ENCODE data around the gene FAU.

The FAU gene

DNA sequence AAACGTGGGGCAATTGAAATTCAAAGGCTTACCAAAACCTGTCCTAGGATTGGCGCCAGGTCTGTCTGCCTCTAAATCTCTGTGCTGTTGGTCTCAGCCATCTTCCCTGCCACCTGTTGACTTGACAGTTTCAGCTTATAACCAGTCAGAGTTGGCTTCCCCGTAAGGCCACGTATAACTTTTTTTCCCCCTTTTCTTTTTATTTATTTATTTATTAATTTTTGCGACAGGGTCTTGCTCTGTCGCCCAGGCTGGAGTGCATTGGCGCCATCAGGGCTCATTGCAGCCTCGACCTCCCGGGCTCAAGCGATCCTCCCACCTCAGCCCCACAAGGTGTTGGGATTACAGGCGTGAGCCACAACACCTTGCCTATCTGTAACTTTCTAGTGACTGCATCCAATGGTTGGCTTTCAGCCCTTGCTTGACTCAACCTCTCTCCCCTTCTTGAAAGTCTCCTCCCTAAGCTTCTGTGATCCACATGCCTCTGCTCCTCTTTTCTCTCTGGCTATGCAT is 13.8 kb upstream of the FAU start:
- DNase-seq: peak in 1 of 2 experiments; percentile 41

GRCh38 chr11:65134952-65135632 is 13.2 kb upstream of the FAU start:
- peak; percentile 99 for DNase-seq

DNA sequence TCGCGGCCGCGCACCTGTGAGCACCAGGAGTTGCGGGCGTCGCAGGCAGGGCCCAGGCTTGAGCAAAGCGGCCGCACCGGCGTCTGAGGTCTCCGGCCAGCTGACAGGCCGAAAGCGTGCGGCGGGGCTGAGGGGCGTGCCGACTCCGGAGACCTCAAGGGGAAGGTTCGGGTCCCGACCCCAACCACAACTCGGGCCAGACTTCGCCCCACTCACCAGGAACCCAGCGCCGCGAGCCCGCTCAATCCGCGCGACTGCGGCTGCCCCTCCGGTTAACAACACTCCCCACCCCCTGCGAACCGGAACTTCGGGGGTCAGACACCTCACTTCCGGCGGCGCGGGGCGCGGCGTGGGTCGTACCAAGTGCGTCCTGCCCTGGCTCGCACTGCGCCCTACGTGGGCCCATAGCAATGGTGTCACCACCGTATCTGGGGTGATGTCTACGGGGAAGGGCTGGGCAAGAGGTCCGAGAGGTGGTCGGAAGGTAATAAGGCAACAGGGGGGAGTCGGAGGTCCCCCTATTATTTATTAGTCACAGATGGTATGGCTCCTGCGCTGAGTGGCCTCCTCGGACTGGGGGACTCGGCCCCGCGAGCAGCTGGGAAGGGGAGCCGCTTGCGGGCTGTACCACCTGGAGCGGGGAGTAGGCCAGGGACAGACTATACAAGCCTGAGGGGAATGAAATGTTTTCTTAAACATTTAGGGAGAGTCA is 12.5 kb upstream of the FAU start, which contains the start of gene SYVN1:
Gene SYVN1 (minus strand): TSS at position 280 of the 712 bp plus-strand sequence. CDS start 918 bp downstream, outside the sequence.
- DNase-seq: peak; percentile 89 to 96

GRCh38 chr11:65133724-65134123 is 11.8 kb upstream of the FAU start:
- DNase-seq: no peak

GRCh38 chr11:65132988-65133700 is 11.2 kb upstream of the FAU start:
- DNase-seq: peak; percentile 64 to 88

DNA sequence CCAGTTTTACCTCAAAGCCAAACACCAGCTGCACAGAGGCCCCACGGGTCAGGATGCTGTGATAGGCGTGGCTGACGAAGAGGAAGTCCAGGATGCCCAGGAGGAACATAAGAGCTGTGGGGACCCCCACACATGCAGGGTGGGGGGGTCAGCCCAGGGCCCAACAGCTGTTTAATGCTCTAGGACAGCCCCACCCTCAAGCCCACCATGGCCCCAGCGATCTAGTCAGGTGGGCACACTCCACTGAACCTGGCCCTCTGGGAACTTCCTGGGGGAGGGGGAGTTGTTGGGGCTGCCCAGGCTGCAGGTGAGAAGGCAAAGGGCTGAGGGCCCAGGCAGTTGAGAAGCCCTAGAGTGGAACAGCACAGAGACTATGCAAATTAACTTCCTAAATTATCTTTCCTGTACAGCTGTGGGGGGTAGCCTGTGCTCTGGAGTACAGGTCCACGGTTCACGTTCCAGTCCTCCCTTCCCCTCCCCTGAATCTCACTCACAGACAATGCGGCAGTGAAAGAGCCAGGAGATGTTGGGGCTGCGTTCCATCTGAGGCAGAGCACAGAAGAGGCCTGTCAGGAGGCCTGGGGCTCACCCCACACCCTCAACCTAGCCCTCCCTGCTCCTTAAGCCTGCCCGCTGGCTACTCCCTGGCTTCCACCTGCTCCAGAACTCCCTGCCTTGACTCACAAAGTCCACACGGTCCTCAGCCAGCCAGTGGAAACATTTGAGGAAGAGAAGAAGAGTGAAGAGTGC is 10.5 kb upstream of the FAU start:
- DNase-seq: peak in 1 of 2 experiments; percentile 58

DNA sequence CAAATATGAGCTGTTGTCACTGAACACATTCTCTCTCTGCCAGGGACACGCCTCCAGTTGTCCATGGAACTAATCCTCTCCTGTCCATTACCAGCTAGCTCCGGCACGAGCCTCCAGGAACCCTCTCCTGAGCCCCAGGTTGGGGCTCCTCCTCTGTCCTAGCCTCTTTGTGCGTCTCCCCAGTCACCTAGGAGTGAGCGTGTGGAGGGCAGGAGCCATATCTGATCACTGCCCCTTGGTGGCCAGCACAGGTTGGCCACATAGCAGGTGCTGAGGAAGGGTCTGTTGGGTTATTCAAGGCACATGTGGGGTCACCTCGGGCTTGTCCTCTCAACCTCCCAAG is 9.9 kb upstream of the FAU start:
- DNase-seq: no peak

DNA sequence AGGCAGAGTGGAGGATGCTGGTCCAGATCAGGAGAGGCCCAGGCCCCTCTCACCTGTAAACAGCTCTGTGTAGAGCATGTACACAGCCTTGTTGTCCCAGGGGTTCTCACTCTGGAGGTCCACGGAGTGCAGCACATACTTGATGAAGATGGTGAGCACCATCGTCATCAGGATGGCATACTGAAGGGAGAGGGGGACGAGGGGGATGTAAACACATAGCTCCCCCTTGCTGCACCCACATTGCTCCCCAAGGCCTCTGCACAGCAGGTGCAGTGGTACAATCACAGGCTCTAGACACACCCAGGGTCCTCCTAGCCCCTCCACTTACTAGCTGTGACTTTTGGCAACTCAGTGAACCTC is 9.5 kb upstream of the FAU start:
- no peak for DNase-seq

GRCh38 chr11:65130631-65131416 is 8.9 kb upstream of the FAU start:
- no peak for DNase-seq

GRCh38 chr11:65129649-65130441 is 7.9 kb upstream of the FAU start:
- DNase-seq: no peak

DNA sequence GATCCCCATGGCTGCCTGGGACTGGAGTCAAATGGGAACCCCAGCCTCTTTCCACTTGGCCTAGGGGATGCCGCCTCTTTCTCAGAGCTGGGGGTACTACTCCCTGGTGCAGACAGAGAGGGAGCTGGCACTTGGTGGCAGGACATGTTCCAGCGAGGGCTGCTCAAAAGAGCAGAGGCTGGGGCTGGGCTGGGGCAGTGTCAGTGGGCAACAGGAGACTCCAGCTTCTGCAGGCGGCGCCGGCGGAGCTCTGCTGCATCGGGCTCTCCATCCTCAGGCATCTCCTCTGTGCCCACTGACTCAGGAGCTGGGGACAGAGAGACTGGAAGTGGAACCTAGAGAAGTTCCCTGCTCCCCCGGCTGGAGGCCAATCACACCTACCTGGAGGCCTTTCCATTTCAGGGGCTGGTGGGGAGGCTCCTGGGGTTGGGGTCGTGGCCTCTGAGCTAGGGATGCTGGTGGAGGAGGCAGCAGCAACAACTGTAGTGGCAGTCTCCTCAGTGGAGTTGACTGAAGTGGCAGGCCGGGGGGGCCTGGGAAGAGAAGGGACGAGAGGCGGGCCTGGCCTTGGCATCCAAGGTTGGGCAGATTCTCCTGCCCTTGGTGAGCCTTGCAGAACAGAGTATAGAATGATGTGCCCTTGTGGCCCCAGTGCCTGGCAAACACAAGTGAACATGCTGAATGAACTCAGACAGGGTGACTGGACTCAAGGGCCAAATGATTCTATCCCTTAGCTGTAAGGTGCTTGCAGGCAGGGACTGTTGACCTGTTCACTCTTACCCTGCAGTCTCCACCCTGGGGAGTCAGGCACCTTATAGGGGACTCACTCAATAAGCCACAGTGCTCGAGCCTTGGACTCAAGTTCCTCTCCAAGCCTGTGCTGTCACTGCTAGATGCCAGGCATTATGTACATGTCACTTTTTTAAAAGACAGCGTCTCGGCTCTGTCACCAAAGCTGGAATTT is 6.5 kb upstream of the FAU start:
- DNase-seq: no peak

GRCh38 chr11:65127473-65128181 is 5.7 kb upstream of the FAU start:
- DNase-seq: no peak

DNA sequence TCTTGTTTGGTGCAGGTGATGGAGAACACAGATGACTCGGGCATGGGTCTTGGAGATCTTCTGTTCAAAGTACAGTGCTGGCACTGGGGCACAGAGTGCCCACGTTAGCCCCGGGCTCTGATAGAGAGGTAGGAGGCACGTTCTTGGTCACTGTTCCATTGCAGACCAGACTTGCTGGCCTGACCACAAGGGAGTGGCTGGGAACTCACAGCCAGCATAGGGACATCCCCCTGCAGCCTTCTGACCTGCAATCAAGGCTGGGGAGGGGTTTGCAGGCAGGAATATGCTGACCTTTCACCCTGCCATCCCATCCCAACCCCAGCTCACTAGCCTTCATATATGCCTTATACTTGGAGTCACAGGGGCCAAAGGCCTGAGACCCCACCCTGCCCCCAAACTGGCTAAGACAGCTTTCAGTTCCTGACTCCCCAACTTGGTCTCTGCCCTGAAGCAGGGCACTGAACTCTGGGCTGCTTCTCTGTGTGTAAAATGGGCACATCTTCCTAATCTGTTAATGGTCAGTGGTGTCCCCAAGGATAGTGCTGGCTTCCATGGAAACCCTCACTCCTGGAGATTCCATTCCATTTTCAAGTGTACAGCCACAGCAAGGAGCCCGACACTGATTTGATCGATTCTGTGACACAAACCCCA is 4.8 kb upstream of the FAU start:
- no peak for DNase-seq

- no peak for DNase-seq
Measured at GRCh38 chr11:65125197-65126056, 3.5 kb upstream of the FAU start.

GRCh38 chr11:65124480-65125196 is 2.7 kb upstream of the FAU start:
- DNase-seq: no peak

GRCh38 chr11:65121447-65121864 is 478 bp downstream of the FAU start:
- no peak for DNase-seq

DNA sequence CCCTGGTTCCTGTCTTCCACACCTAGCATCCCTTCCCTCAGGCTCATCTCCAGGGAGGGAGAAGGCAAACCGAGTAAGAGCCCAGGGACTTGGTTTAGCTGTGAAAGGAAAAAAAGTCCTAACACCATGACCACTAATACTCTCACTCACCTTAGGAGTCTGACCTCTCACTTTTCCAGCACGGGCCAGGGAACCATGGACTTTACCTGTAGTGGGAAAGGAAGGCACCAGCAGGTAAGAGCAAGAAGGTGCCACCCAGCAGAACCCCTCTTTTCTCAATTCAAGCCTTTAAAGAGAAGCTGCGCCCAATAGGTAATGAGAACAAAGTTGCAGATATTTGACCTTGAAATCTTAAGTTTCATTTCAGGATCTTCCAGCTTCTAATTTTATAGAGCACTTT is 1.1 kb downstream of the FAU start:
- DNase-seq: no peak

Data from NCI-H526 (cell line).